T-helper 17 cell (primary cell): ENCODE results near the gene HCLS1. TPM values are rescaled to one million over a fixed set of nuclear protein-coding genes. Genes with fewer than 3 reads are reported as not detected.

Experiments
- ATAC-seq: fragments of 150-1000 bp; cut with Tn5 transposase; 2 replicates; pipeline ENCODE4 v1.10.0; 2021; ENCODE audit warnings: mild to moderate bottlenecking, moderate library complexity
- DNase-seq, 3 donors: peaks; one replicate each; pipeline versions ENCODE4 v3.0.0 to v3.0.0-alpha.2; 2020 to 2021
- H3K9me3 ChIP-seq: one replicate; pipeline ENCODE4 v1.7.0; 2013; ENCODE audit warnings: low read length, mild to moderate bottlenecking; ENCODE audit not compliant: control insufficient read depth, poor library complexity, severe bottlenecking
- H3K27ac Mint-ChIP-seq: one replicate; pipeline ENCODE4 v1.8.0; 2022; ENCODE audit warnings: mild to moderate bottlenecking, moderate library complexity, mixed read lengths
- H3K27me3 Mint-ChIP-seq: one replicate; pipeline ENCODE4 v1.8.0; 2022; ENCODE audit warnings: mixed read lengths
- H3K36me3 Mint-ChIP-seq: one replicate; pipeline ENCODE4 v1.8.0; 2022; ENCODE audit warnings: low read depth, mixed read lengths
- H3K4me1 Mint-ChIP-seq: one replicate; pipeline ENCODE4 v1.8.0; 2022; ENCODE audit warnings: mild to moderate bottlenecking, mixed read lengths
- H3K4me3 Mint-ChIP-seq: one replicate; pipeline ENCODE4 v1.8.0; 2022; ENCODE audit warnings: mild to moderate bottlenecking, moderate library complexity, mixed read lengths
- total RNA-seq, 4 donors: library from RNA in 2 of 4; stranded (reverse) in 2 of 4; gene quantifications; one replicate each; pipeline ENCODE4 v1.2.3 and lab custom pipeline; 2022 to 2026

The HCLS1 gene
- total RNA-seq, 2 donors from 2014 or later: 277 to 292 TPM

DNA sequence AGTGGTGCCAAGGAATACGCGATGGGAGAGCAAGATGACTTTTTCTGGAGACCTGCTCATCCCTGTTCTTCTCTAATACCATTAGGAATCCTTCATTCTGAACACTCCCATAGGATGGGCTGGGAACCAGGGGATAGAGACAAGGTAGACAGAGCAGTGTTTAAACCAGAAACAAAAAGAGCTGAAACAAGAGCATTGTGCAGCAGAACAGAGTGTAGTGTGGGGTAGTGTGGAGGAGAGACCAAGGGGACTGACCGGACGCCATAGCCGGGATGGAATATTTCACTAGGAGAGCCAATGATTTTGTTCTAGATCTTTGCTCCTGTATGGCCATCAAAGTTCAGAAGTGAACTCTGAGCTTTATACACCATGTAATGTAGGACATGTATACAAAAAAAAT, 15.6 kb downstream of the HCLS1 start:
- ATAC-seq (no peak), DNase-seq (no peak)
- Mint-ChIP-seq H3K36me3 (peaks cover 11% of the 10 kb centered on the region), H3K27ac (no peak overlapping the region), H3K4me1 (peaks cover 17% of the 10 kb centered on the region), H3K27me3 (no peaks in the 10 kb centered on the region), H3K4me3 (no peak overlapping the region)
- H3K9me3 ChIP-seq: no peaks in the 10 kb centered on the region

DNA sequence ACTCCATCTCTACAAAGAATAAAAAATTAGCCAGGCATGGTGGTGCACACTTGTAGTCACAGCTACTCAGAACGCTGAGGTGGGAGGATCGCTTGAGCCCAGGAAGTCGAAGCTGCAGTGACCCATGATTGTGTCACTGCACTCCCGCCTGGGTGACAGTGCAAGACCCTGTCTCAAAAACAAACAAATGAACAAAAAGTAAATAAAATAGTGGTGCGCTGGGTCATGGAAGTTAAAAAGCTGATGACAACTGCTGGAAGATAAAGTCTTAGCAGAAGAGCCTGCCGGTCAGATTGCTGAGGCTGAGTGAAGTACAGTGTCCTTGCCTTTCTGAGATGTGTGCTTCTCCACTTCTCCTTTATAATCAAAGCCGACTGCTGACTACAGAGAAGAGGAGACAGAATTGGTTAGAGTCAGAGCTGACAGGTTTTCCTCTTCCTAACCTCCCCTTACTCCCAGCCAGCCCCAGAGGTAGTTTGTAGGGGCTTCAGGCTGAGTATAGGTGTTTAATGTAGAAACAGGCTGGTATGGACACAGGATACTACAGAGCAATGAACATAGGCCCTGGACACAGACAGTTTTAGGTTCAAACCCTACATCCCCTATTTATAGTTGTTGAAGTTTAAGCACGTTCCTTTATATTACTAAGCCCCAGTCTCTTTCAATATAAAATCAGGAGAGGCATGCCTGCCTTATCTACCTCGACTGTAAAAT, 17.9 kb downstream of the HCLS1 start:
- no peaks in the 10 kb centered on the region for H3K27me3 Mint-ChIP-seq
- no peaks in the 10 kb centered on the region for H3K9me3 ChIP-seq
- no peak overlapping the region for H3K27ac Mint-ChIP-seq
- no peak overlapping the region for H3K4me3 Mint-ChIP-seq
- ATAC-seq: no peak
- peaks cover 11% of the 10 kb centered on the region for H3K4me1 Mint-ChIP-seq
- H3K36me3 Mint-ChIP-seq: peaks cover 11% of the 10 kb centered on the region
- no peak for DNase-seq

DNA sequence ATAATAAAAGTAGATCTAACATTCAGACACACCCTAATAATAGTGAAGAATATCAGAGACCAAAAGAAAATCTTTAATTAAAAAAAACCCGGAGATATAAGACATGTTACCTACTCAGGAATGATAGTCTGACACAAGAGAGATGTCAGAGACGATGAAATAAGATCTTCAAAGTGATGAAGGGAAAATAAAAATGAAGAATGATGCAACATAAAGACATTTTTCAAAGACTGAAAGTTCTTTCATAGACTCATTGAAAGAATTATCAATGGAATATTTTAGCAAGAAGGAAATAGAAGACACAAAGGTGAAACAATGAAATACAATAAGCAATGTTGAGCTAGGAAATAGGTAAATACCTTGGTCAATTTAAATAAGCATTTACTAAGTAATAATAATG, 19.6 kb downstream of the HCLS1 start:
- H3K9me3 ChIP-seq: no peaks in the 10 kb centered on the region
- Mint-ChIP-seq H3K4me3 (no peak overlapping the region), H3K27ac (peak overlapping the region; percentile 39), H3K27me3 (no peaks in the 10 kb centered on the region), H3K4me1 (peaks cover 21% of the 10 kb centered on the region), H3K36me3 (peaks cover 16% of the 10 kb centered on the region)
- ATAC-seq (no peak), DNase-seq (no peak)

DNA sequence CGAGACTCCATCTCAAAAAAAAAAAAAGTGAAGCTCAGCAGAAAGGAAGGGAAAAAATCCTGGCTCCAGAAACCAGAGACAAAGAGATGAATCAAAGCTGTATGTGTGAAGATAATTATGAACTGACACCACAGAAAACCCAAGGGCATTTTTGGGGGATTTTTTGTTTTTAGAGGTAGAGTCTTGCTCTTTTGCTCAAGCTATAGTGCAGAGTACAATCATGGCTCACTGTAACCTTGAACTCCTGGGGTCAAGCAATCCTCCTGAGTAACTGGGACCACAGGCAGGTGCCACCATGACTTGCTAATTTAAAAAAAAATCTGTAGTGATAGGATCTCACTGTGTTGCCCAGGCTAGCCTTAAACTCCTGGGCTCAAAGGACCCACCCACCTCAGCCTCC, 22.8 kb downstream of the HCLS1 start:
- Mint-ChIP-seq H3K4me1 (peaks cover 23% of the 10 kb centered on the region), H3K36me3 (peaks cover 27% of the 10 kb centered on the region), H3K4me3 (no peak overlapping the region), H3K27ac (peak overlapping the region; percentile 24), H3K27me3 (no peaks in the 10 kb centered on the region)
- H3K9me3 ChIP-seq: no peaks in the 10 kb centered on the region
- DNase-seq (no peak), ATAC-seq (no peak)

DNA sequence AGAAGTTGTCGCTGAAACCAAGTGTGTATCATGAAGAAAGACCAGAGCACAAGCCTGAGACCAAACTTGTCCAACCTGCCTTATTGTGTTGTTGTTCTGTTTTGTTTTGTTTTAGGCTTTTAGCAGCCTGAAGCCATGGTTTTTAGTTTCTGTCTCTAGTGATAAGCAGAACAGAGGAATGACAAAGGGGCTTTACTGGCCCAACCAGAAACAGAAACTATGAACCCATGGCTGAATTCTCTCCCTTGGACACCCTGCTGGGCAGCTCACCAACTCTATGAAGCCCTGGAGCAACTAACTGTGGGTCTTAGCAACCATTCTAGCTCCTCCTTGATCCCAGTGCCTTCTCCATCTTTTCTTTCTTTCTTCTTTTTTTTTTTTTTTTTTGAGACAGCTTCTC, 30.3 kb downstream of the HCLS1 start:
- Mint-ChIP-seq H3K27ac (peak overlapping the region; percentile 79), H3K4me1 (peaks cover 10% of the 10 kb centered on the region), H3K36me3 (peaks cover 20% of the 10 kb centered on the region), H3K27me3 (no peaks in the 10 kb centered on the region), H3K4me3 (no peak overlapping the region)
- no peak for ATAC-seq
- no peaks in the 10 kb centered on the region for H3K9me3 ChIP-seq
- DNase-seq: no peak

DNA sequence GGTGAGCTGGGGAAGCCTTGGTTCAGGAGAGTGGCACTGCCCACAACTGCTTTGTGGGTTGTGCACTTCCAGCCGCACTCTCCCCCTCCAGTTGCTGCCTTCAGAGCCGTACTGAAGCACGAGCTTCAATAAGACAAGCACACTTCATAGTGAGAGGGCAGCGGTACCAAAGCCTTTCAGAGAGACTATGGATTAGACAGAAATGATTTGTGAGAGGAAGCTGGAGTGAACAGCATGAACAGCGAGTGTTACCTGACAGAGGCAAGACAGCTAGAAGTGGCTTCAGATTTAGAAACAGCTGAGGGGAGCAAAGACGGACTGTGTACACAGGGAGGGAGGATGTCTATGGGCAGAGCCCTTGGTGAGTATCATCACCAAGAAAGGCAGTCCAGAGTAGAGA, 31.1 kb downstream of the HCLS1 start:
- no peak for DNase-seq
- no peak overlapping the region for H3K4me3 Mint-ChIP-seq
- H3K27me3 Mint-ChIP-seq: no peaks in the 10 kb centered on the region
- ATAC-seq: no peak
- H3K36me3 Mint-ChIP-seq: peaks cover 15% of the 10 kb centered on the region
- peak overlapping the region; percentile 2 for H3K27ac Mint-ChIP-seq
- H3K9me3 ChIP-seq: no peaks in the 10 kb centered on the region
- peaks cover 7% of the 10 kb centered on the region for H3K4me1 Mint-ChIP-seq

DNA sequence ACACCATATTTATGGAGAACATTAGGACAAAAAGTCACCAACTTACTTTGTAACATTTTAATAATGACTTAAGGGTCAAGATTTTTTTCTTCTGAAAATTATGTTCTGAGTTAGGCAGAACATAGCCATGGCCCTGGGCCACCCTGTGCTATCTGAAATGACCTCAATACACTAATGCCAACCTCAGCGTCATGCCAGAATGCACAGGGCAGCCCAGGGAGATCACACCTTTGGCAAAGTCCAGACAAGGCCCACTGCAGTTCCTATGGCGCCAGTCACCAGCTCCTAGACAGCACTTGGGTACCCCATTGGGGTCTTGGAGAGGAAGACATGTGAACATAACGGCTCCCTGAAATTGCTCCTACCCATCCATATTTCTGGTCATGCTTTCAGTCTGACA, 33.1 kb downstream of the HCLS1 start:
- DNase-seq (no peak), ATAC-seq (no peak)
- Mint-ChIP-seq H3K4me3 (no peak overlapping the region), H3K4me1 (peaks cover 7% of the 10 kb centered on the region), H3K27ac (no peak overlapping the region), H3K27me3 (no peaks in the 10 kb centered on the region), H3K36me3 (peaks cover 12% of the 10 kb centered on the region)
- H3K9me3 ChIP-seq: no peaks in the 10 kb centered on the region

DNA sequence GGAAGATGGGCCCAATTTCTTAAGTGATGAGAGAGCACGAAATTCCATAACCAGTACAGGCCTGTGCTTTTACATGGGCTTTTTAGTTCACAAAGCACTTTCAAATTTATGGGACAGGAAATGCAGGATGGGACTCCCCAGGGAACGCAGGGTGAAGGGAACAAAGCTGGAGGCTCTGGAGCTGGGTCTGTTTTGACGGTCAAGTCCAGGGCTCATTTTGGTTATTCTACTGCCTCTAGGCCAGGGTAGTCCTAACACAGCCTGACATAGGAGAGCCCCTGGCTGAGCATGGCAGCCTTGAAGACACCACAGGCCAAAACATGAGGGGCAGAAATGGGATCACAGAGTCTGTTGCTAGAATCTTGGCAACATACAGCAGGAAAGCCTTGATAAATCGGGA, 33.5 kb downstream of the HCLS1 start:
- Mint-ChIP-seq H3K27me3 (no peaks in the 10 kb centered on the region), H3K4me1 (peaks cover 6% of the 10 kb centered on the region), H3K36me3 (peaks cover 11% of the 10 kb centered on the region), H3K4me3 (no peak overlapping the region), H3K27ac (no peak overlapping the region)
- no peaks in the 10 kb centered on the region for H3K9me3 ChIP-seq
- DNase-seq: no peak
- ATAC-seq: no peak

DNA sequence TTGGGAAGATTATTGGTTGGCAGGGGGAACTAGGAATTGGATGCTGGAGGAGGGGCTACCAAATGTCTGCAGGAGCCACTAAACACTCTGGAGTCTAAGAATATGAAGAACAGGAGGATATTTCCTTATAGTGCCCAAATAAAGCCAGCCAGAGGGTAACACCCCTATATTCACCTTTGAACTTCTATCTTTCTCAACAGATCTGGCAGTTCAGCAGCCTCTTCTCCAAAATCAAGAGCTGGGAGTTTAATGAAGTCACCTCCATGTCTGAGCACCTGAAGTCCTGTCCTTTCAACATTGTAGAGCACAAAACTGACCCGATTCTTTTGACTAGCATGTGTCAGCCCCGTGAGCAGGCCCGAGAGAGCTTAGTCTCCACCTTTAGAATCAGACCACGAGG, 34.2 kb downstream of the HCLS1 start:
- ATAC-seq (no peak), DNase-seq (no peak)
- Mint-ChIP-seq H3K27me3 (no peaks in the 10 kb centered on the region), H3K36me3 (peaks cover 4% of the 10 kb centered on the region), H3K4me1 (peaks cover 2% of the 10 kb centered on the region), H3K27ac (no peak overlapping the region), H3K4me3 (no peak overlapping the region)
- no peaks in the 10 kb centered on the region for H3K9me3 ChIP-seq

DNA sequence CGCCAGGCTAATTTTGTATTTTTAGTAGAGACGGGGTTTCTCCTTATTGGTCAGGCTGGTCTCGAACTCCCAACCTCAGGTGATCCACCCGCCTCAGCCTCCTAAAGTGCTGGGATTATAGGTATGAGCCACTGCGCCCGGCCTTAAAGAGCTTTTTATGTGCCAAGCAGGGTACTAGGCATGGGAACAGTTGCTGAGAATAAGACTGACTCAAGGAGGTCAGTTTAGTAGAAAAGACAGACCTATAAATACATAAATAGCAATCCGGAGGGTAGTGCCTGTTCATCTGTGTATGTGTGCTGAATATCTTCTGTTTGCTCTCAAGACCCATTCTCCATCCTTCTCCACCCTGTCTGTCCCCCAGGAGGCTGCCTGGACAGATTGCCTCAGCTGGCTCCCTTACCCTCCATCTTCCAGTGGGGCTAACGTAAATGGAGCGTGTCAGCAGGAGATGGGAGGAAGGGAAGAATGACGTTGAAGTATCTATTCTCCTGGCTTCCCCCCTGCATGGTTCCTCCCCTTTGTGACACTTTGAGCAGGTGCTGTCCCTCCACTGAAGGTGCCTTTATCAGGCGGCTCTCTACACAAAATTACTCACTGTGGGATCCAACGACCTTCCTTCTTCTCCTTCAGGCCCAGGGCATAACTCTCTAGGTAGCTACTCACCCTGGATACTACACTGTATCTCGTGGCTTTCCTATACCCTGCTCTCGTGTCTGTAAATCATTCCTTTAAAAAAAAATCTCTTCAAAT, 36.4 kb downstream of the HCLS1 start:
- Mint-ChIP-seq H3K36me3 (no peaks in the 10 kb centered on the region), H3K4me1 (peaks cover 2% of the 10 kb centered on the region), H3K27ac (no peak overlapping the region), H3K27me3 (no peaks in the 10 kb centered on the region), H3K4me3 (no peak overlapping the region)
- no peak for DNase-seq
- ATAC-seq: no peak
- no peaks in the 10 kb centered on the region for H3K9me3 ChIP-seq

DNA sequence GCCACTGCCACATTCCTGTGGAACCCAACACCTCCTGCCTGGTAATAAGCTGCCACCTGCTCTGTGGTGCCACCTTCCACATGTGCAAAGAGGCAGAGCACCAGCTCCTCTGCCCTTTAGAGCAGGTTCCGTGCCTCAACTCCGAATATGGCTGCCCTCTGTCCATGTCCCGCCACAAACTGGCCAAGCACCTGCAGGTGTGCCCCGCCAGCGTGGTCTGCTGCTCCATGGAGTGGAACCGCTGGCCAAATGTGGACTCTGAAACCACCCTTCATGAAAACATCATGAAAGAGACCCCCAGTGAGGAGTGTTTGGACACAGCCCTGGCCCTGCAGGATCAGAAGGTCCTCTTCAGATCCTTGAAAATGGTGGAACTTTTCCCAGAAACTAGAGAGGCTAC, 39.2 kb downstream of the HCLS1 start:
- ATAC-seq (no peak), DNase-seq (no peak)
- peaks cover 6% of the 10 kb centered on the region for H3K4me1 Mint-ChIP-seq
- H3K36me3 Mint-ChIP-seq: no peaks in the 10 kb centered on the region
- H3K27ac Mint-ChIP-seq: no peak overlapping the region
- H3K9me3 ChIP-seq: no peaks in the 10 kb centered on the region
- H3K27me3 Mint-ChIP-seq: peaks cover 4% of the 10 kb centered on the region
- no peak overlapping the region for H3K4me3 Mint-ChIP-seq

DNA sequence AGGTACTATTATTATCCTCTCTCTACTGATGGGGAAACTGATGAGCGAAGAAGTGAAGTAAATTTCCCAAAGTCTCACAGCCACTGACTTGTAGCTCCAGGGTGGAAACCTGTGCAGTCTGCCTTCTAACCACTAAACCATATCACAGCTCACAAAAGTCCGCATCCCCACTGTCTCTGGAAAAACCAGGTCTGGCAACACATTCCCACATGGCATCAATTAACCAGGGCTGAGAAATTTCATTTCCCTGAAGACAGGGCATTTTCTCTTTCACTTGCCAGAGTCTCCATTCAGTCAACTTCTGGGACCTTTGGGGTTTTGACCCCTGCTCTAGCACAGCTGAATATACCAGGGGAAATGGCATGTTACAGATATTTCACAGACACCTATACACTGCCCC, 41.0 kb downstream of the HCLS1 start:
- no peak for DNase-seq
- Mint-ChIP-seq H3K4me3 (no peak overlapping the region), H3K27me3 (peaks cover 5% of the 10 kb centered on the region), H3K36me3 (no peaks in the 10 kb centered on the region), H3K27ac (no peak overlapping the region), H3K4me1 (peaks cover 5% of the 10 kb centered on the region)
- no peak for ATAC-seq
- H3K9me3 ChIP-seq: no peaks in the 10 kb centered on the region

DNA sequence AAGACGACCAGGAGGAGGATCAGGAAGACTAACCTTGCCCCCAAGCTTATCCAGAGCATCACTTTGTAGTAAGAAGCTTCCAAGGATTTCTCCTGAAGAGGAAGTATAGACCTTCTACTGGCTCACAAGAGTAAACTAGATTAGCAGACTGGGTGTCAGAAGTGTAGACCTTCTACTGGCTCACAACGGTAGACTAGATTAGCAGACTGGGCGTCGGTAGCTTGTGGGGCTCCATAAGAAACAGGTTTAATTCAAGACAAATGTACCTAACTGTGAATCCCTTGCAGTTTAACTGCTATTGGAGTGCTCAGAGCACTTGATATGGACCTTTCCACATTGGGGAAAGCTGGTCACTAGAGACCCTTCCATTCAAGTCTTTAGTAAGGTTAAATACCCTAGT, 54.6 kb downstream of the HCLS1 start:
- H3K27ac Mint-ChIP-seq: no peak overlapping the region
- ATAC-seq: no peak
- no peaks in the 10 kb centered on the region for H3K36me3 Mint-ChIP-seq
- H3K9me3 ChIP-seq: no peaks in the 10 kb centered on the region
- no peak overlapping the region for H3K4me3 Mint-ChIP-seq
- peaks cover 2% of the 10 kb centered on the region for H3K4me1 Mint-ChIP-seq
- DNase-seq: no peak
- H3K27me3 Mint-ChIP-seq: peaks cover 7% of the 10 kb centered on the region

DNA sequence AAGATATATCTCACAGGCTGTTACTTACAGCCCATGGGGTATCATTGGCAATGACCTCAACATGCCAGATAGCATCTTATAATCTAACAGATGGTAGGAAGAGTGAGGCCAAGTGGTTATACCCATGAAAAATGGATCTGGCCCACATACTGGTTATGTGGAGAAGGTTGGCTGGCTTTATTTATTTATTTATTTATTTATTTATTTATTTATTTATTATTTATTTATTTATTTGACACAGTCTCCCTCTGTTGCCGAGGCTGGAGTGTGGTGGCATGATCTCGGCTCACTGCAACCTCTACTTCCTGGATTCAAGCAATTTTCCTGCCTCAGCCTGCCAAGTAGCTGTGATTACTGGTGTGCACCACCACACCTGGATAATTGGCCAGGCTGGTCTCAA, 55.9 kb downstream of the HCLS1 start:
- H3K9me3 ChIP-seq: no peaks in the 10 kb centered on the region
- no peaks in the 10 kb centered on the region for H3K4me1 Mint-ChIP-seq
- no peaks in the 10 kb centered on the region for H3K27me3 Mint-ChIP-seq
- no peak overlapping the region for H3K27ac Mint-ChIP-seq
- no peak for DNase-seq
- no peak for ATAC-seq
- H3K36me3 Mint-ChIP-seq: no peaks in the 10 kb centered on the region
- no peak overlapping the region for H3K4me3 Mint-ChIP-seq
